ENCODE results near the gene CHAC2.

DNA sequence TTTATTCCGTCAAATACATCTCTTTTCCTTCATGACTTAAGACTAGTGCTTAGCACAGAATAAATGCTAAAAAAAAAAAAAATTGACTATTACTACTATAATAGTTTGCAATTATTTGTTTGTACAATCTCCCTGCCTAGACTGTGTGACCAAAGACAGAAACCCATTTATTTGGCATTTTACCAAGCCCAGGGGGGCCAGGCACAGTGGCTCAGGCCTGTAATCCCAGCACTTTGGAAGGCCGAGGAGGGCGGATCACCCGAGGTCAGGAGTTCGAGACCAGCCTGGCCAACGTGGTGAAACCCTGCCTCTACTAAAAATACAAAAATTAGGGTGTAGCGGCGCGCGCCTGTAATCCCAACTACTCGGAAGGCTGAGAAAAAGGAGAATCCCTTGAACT lies 17.8 kb downstream of the CHAC2 start:
- TF ChIP-seq, protein P1, sequence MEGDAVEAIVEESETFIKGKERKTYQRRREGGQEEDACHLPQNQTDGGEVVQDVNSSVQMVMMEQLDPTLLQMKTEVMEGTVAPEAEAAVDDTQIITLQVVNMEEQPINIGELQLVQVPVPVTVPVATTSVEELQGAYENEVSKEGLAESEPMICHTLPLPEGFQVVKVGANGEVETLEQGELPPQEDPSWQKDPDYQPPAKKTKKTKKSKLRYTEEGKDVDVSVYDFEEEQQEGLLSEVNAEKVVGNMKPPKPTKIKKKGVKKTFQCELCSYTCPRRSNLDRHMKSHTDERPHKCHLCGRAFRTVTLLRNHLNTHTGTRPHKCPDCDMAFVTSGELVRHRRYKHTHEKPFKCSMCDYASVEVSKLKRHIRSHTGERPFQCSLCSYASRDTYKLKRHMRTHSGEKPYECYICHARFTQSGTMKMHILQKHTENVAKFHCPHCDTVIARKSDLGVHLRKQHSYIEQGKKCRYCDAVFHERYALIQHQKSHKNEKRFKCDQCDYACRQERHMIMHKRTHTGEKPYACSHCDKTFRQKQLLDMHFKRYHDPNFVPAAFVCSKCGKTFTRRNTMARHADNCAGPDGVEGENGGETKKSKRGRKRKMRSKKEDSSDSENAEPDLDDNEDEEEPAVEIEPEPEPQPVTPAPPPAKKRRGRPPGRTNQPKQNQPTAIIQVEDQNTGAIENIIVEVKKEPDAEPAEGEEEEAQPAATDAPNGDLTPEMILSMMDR (IDR thresholded peaks at IDR 0.05) = no peak
- no peak for TF ChIP-seq EZH2 (IDR thresholded peaks at IDR 0.05; ENCODE audit: borderline replicate concordance, insufficient read depth, low read depth, low read length, poor library complexity, severe bottlenecking)

Data from B cell (primary cell).